Stimulated activated effector memory CD8-positive, alpha-beta T cell treated with anti-CD3 and anti-CD28 coated beads, Interleukin-12 subunit alpha, Interleukin-12 subunit beta, amount 100 ng/mL, for 72 hours (primary cell): Measurements from ENCODE around the gene EML1.

Source experiments
- ATAC-seq: fragments of 150-1000 bp; cut with Tn5 transposase; 2 replicates; pipeline ENCODE4 v1.10.0; 2021
- DNase-seq, 2 donors: peaks; one replicate each; pipeline ENCODE4 v3.0.0; 2021 to 2022; ENCODE audit warnings: low spot score in 2 of 2
- H3K27ac Mint-ChIP-seq: one replicate; pipeline ENCODE4 v1.8.0; 2022; ENCODE audit warnings: mild to moderate bottlenecking, mixed read lengths
- H3K36me3 Mint-ChIP-seq: one replicate; pipeline ENCODE4 v1.8.0; 2022; ENCODE audit warnings: mild to moderate bottlenecking, mixed read lengths
- H3K4me1 Mint-ChIP-seq: one replicate; pipeline ENCODE4 v1.8.0; 2022; ENCODE audit warnings: mixed read lengths
- H3K4me3 Mint-ChIP-seq: one replicate; pipeline ENCODE4 v1.8.0; 2022; ENCODE audit warnings: mild to moderate bottlenecking, mixed read lengths
- H3K9me3 Mint-ChIP-seq: one replicate; pipeline ENCODE4 v1.8.0; 2022; ENCODE audit warnings: mixed read lengths

EML1 gene

GRCh38 chr14:99793213-99794150, at the start of gene EML1:
Gene EML1, plus strand, starts transcription at chr14:99793413. Its CDS starts 64 bp downstream, at chr14:99793477.
- Mint-ChIP-seq H3K9me3 (no peaks in the 10 kb centered on the region), H3K27ac (no peak within 1 kb of the TSS), H3K4me3 (peak within 1 kb of the TSS; percentile 48), H3K36me3 (no peaks in the 10 kb centered on the region), H3K4me1 (no peaks in the 10 kb centered on the region)
- DNase-seq (peak; percentile 68 to 78), ATAC-seq (peak; percentile 90)

- Mint-ChIP-seq H3K36me3 (no peaks in the 10 kb centered on the region), H3K27ac (no peak overlapping the region), H3K4me3 (no peak overlapping the region), H3K9me3 (no peaks in the 10 kb centered on the region), H3K4me1 (no peaks in the 10 kb centered on the region)
- DNase-seq (no peak), ATAC-seq (no peak)
These were observed 48.9 kb upstream of the EML1 start for GRCh38 chr14:99744199-99744872.

- Mint-ChIP-seq H3K36me3 (no peaks in the 10 kb centered on the region), H3K9me3 (no peaks in the 10 kb centered on the region), H3K27ac (no peak overlapping the region), H3K4me1 (no peaks in the 10 kb centered on the region), H3K4me3 (no peak overlapping the region)
- no peak for ATAC-seq
- DNase-seq, result no peak
These were observed 48.4 kb upstream of the EML1 start for GRCh38 chr14:99744873-99745224.

GRCh38 chr14:99745307-99745951, 47.8 kb upstream of the EML1 start:
- H3K4me3 Mint-ChIP-seq, result no peak overlapping the region
- ATAC-seq, result no peak

GRCh38 chr14:99747167-99747566, 46.0 kb upstream of the EML1 start:
- H3K27ac Mint-ChIP-seq, result no peak overlapping the region

More at GRCh38 chr14:99745307-99745951, 47.8 kb upstream of the EML1 start:
- DNase-seq, result no peak
- H3K36me3 Mint-ChIP-seq, result no peaks in the 10 kb centered on the region
- no peak overlapping the region for H3K27ac Mint-ChIP-seq
- H3K9me3 Mint-ChIP-seq, result no peaks in the 10 kb centered on the region
- no peaks in the 10 kb centered on the region for H3K4me1 Mint-ChIP-seq

GRCh38 chr14:99747582-99748330, 45.5 kb upstream of the EML1 start:
- Mint-ChIP-seq H3K4me3 (no peak overlapping the region), H3K4me1 (peaks cover 7% of the 10 kb centered on the region), H3K27ac (no peak overlapping the region), H3K36me3 (no peaks in the 10 kb centered on the region), H3K9me3 (no peaks in the 10 kb centered on the region)
- no peak for DNase-seq
- ATAC-seq, result no peak

More at GRCh38 chr14:99747167-99747566, 46.0 kb upstream of the EML1 start:
- Mint-ChIP-seq H3K9me3 (no peaks in the 10 kb centered on the region), H3K4me3 (no peak overlapping the region), H3K36me3 (no peaks in the 10 kb centered on the region), H3K4me1 (peaks cover 1% of the 10 kb centered on the region)
- ATAC-seq, result no peak
- DNase-seq, result no peak

GRCh38 chr14:99748529-99748928, 44.7 kb upstream of the EML1 start:
- no peak for ATAC-seq
- H3K9me3 Mint-ChIP-seq, result no peaks in the 10 kb centered on the region

GRCh38 chr14:99749142-99749541, 44.1 kb upstream of the EML1 start:
- ATAC-seq, result no peak
- no peak overlapping the region for H3K4me3 Mint-ChIP-seq
- H3K4me1 Mint-ChIP-seq, result peaks cover 20% of the 10 kb centered on the region
- no peak for DNase-seq
- no peaks in the 10 kb centered on the region for H3K9me3 Mint-ChIP-seq
- H3K27ac Mint-ChIP-seq, result no peak overlapping the region
- no peaks in the 10 kb centered on the region for H3K36me3 Mint-ChIP-seq

More at GRCh38 chr14:99748529-99748928, 44.7 kb upstream of the EML1 start:
- no peak overlapping the region for H3K4me3 Mint-ChIP-seq
- DNase-seq, result no peak
- H3K27ac Mint-ChIP-seq, result no peak overlapping the region
- peaks cover 14% of the 10 kb centered on the region for H3K4me1 Mint-ChIP-seq
- no peaks in the 10 kb centered on the region for H3K36me3 Mint-ChIP-seq

- ATAC-seq, result no peak
- Mint-ChIP-seq H3K27ac (no peak overlapping the region), H3K9me3 (no peaks in the 10 kb centered on the region), H3K36me3 (no peaks in the 10 kb centered on the region), H3K4me3 (no peak overlapping the region), H3K4me1 (peaks cover 27% of the 10 kb centered on the region)
- no peak for DNase-seq
These were observed 43.2 kb upstream of the EML1 start for GRCh38 chr14:99749763-99750715.

GRCh38 chr14:99750746-99751450, 42.3 kb upstream of the EML1 start:
- DNase-seq (no peak), ATAC-seq (no peak)

GRCh38 chr14:99751539-99752485, 41.4 kb upstream of the EML1 start:
- no peak for DNase-seq
- H3K4me3 Mint-ChIP-seq, result no peak overlapping the region
- no peak for ATAC-seq
- peak overlapping the region; percentile 5 for H3K27ac Mint-ChIP-seq
- H3K4me1 Mint-ChIP-seq, result peaks cover 27% of the 10 kb centered on the region
- H3K36me3 Mint-ChIP-seq, result no peaks in the 10 kb centered on the region
- no peaks in the 10 kb centered on the region for H3K9me3 Mint-ChIP-seq

More at GRCh38 chr14:99750746-99751450, 42.3 kb upstream of the EML1 start:
- no peaks in the 10 kb centered on the region for H3K36me3 Mint-ChIP-seq
- H3K4me3 Mint-ChIP-seq, result no peak overlapping the region
- H3K4me1 Mint-ChIP-seq, result peaks cover 27% of the 10 kb centered on the region
- H3K27ac Mint-ChIP-seq, result no peak overlapping the region
- H3K9me3 Mint-ChIP-seq, result no peaks in the 10 kb centered on the region

- Mint-ChIP-seq H3K9me3 (no peaks in the 10 kb centered on the region), H3K27ac (no peak overlapping the region), H3K36me3 (no peaks in the 10 kb centered on the region), H3K4me1 (peaks cover 27% of the 10 kb centered on the region), H3K4me3 (no peak overlapping the region)
- no peak for ATAC-seq
- no peak for DNase-seq
These were observed 40.6 kb upstream of the EML1 start for GRCh38 chr14:99752486-99753121.
